NCI-H82 (cell line): Measurements from ENCODE around the gene RBKS.

Experiments used
- DNase-seq: peaks from one replicate; lab custom pipeline; 2025; lab: John Stamatoyannopoulos, UW

Gene RBKS

GRCh38 chr2:27890146-27890923 lies at the start of gene RBKS, which contains the start of gene BABAM2:
Gene RBKS, minus strand, starts transcription at chr2:27890387. Its CDS starts 42 bp downstream, at chr2:27890345.
Gene BABAM2, plus strand, starts transcription at chr2:27890729. Its CDS starts 3,828 bp downstream, at chr2:27894557.
- DNase-seq, result peak; percentile 86

GRCh38 chr2:27935026-27935425 lies 44.8 kb upstream of the RBKS start:
- DNase-seq, result no peak

DNA sequence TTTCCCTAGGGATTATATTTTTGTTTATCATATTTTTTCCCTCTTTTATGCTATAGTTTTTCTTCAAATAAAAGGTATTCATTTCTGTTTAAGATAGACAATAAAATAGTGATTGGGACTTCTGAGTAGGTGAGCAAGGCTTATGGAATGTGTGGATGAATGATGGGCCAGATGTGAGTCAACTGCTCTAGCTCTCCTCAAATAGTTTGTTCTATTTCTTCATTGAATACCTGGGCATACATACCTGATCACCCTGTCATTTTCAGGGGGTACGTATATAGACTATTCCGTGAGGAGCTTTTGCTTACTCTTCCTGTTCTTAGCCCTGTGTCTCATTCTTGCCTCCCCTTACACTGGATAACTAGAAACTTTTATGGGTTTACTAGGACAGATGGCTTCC lies 42.2 kb upstream of the RBKS start:
- no peak for DNase-seq

DNA sequence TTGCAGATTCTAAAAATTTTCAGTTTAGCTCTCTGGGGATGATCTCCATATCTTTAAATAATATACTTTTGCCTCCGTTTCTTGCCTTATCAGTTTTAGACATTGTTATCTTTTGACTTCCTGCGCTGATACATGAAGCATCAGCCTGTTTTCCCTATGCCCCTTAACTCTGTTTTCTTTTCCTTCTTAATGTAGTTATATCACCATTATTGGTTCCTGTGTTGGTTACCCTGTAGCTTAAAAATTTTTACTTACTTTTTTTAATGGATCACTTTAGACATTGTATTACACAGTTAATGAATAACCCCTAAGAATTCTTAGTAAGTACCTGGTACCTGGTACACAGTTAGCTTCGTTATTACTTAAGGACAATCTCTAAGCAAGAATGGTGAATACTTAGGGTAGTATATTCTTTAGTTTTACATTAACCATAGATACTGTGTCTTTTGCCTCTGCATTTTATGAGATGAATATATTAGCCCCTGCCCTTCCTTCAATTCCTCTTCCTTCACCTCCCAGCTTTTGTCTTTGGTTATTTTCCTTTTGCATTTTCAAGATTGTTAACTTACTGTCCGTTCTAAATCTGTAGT lies 41.3 kb upstream of the RBKS start:
- DNase-seq, result no peak

GRCh38 chr2:27929916-27930486 lies 39.8 kb upstream of the RBKS start:
- no peak for DNase-seq

DNA sequence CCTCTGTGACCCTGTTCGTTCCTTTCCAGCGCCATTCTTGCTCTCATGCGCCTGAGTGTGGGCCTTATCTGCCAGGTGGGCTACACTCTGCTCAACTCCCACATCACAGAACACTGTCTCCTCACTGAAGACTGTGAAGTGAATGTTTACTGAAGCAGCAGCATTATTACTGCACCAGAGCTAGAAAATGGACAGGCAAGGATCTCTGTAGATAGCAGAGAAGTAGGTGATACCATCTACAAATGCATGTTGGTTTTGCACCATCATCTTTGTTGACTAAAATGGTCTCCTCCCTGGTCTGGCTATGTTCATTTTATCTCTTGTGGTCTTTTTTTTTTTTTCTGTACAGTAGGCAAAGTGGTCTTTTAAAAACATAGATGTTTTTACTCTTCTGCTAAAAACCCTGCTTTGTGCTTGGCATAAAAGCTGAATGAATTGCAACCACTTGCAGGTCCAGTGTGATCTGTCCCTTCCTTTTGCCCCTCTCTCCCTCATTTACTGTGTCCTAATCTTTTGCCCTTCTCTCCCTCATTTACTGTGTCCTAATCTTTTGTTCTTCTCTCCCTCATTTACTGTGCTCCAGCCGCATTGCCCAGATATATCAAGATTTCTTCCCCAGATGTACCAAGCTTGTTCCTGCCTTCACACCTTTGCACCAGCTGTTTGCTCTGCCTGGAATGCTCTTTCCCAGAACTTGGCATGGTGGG lies 35.7 kb upstream of the RBKS start:
- no peak for DNase-seq

DNA sequence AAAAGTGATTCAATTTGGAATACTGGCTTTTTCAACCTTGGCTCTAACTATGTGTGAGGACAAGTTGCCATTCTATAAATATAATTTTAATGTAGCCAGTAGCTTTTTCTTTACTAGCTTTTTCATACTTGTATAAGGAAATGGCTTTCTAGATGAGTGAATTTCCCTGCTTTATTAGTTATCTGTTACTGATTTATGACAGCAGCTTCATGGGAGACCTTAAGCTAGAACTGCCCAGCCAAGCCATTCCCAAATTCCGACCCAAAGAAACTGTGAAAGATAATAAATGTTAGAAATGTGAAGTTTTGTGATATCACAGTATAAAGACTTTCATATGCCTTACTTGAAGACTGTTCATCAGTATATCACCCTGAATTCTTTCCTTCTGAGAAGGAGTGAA lies 32.7 kb upstream of the RBKS start:
- no peak for DNase-seq

DNA sequence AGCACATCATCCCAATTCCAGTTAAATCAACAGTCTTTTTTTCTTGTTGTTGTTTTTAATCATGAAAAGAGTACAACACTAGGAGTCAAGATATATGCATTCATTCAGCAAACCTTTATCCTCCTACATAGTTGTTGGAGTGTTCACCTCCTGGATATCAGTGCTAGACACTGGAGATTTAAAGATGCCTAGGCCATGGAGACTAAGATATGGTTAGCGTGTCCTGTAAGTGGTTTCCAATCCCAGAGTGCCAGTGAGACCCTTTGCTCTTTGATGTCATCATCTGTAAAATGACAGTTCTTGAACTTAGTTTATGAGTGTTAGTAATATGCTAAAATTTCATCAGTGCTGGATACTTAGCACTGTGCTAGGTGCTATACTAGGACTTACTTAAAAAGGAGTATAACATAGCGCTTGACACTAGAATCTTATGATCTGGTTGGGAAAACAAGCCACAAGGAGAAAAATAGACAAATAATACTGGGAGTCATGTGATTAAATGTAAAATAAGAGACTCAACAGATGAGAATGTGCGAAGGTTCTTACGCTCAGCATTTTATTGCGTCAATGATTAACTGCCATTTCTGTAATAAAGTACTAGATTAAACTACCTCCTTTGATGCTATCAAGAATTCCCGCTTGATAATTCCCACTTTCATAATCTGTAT lies 31.8 kb upstream of the RBKS start:
- DNase-seq, result no peak

GRCh38 chr2:27921424-27921823 lies 31.2 kb upstream of the RBKS start:
- DNase-seq, result no peak

DNA sequence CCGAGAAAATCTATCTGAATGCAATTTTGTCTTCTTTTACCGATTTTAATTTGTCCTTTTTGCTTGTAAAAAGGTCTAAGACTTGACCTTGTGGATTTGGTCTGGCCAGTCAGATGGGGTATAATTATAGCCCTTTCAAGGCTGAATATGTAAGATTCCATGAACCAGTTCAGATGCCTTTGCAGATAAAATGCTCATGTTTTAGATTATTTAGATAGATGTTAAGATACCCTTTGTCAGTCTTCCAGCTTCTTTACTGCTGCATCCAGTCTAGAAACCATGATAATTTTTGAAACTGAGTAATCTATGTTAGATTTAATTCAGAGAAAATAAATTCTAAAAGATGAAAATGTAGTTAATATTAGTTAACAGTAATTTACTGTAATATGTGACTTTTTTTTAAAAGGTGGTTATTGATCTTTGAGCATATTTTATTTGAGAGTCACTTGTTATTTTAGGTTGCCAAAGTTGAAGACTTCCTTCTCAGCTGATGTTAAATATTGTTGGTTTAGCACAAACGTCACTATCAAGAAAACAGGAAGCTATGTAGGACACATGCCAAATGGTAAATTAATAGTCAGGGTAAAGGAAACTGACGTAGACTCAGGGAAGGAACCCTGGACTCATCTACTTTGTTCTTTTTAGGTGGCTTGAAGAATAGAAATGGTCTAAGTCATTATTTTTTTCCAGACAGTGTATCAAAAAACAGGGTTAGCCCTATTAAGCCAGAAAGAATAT lies 30.1 kb upstream of the RBKS start:
- no peak for DNase-seq

DNA sequence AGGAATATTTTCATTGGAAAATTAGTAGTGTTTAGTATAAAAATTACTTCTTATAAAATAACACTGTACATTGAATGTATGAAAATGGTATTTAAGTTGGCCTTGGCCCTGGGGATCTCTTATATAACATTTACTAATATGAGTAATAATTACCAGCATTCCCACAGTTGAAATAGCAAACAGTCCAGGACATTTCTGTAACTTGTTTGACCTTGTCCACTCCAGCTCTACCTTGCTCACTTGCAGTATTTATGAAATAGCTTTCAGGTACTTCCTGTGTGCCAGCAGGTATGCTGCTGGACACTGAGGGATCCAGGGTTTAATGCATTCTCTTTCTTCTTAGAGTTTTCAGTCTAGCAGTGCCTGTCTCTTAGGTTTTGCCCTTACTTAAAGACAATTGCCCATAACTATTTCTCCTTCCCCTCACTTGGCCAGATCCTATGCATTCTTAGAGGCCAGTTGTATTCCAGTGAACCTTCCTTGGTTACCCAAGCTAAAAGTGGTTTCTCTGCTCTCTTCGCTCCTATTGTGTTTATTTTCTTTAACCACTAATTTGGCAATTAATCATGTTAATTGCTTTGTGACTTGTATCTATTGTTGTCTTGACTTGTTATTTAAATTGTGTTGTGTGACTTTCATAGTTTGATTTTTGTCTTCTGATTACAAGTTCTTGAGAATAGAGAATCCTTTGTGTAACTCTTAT lies 26.3 kb upstream of the RBKS start:
- no peak for DNase-seq

DNA sequence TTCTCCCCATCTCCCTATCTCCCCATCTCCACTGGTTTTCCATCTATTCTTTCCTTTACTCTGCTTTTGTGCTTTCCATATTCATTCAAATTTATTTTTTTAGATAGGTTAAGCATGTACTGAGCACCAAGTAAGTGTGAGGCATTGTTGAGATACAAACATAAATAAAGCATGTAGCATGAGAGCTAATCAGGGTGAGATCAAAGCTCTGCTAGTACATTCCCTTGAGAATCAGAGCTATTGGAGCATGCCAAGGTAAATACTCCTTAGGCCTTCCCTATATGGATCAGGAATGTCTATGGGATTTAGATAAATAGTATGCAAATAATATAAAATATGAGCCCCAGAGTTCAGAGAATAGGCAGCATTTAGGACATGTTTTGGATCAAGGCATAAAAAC lies 25.7 kb upstream of the RBKS start:
- DNase-seq, result peak; percentile 28

- DNase-seq, result no peak
Measured at GRCh38 chr2:27915191-27915590, 25.0 kb upstream of the RBKS start.

GRCh38 chr2:27914805-27915175 lies 24.6 kb upstream of the RBKS start:
- no peak for DNase-seq

DNA sequence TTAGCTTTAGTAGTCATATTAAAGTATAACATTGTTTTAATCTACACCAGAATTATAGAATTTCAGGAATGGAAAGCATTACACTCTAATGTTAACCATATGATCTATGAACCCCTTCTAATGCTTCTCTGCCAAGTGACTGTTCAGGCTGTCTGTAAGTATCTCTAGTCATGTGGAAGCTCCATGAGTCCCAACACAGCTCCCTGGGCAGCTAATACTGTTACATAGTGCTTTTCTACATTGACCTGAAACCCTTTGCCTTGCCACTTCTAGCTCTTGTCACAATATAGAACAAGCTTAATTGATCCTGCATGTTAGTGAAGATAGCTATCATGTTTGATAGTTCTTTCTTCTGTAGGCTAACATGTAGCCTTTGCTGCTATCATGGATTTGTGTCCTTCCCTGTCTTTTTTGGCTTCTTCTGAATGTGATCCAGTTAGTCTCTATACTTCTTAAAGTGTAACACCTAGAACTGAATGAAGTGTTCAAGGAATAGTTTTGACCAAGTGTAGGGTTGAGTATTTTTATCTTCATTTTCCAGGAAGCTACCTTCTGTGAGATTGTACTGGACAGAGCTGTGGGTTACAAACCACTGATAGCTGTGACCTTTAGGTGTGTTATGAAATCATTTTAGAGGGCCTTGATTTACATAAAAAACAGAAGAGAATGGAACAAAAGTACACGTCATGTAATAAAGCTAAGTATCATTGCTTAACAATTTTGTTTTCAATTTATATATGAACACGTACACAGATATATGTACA lies 24.0 kb upstream of the RBKS start:
- no peak for DNase-seq

DNA sequence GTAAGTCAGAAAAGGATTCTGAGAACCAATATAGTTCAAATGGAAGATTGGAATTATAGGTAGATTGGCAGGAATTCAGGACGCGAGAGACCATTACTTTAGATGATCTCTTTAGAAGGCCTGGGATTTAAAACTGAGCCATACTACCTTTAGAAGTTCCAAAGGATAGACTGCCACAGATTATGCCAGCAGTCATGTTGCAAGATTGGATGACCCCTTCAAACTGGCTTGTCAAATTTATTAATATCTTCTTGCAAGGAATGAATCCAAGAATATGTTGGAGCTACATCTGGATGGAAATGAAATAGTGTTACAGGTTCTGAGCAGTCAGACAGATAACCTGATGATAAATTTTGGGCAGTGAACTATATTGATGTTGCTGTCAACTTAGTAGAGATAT lies 22.3 kb upstream of the RBKS start:
- DNase-seq, result no peak

- no peak for DNase-seq
Measured at GRCh38 chr2:27911458-27912210, 21.4 kb upstream of the RBKS start.

DNA sequence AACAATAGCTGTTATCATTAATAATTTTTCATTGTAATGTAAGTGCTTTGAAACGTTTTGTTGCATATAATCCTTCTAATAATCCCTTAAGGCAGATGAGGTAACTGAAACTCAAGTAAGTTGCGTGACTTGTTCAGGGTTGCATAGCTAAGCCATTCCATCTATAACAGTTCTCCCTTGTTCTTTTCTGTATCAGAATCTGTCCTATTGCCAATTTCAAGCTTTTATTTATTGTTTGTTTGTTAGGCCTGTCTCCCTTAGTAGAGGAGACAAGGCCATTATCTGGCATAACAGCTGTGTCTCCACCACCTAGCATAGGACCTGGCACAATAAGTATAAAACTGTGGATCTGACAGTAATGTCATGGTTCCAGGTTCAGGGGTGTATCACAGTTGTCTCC lies 19.7 kb upstream of the RBKS start:
- DNase-seq, result no peak

GRCh38 chr2:27907547-27907946 lies 17.4 kb upstream of the RBKS start:
- no peak for DNase-seq
